Neural cell (in vitro differentiated cells): ENCODE data around the gene WNT3A. TPM values are rescaled to one million over a fixed set of nuclear protein-coding genes. Genes with fewer than 3 reads are reported as not detected.

ENCODE experiments used
- H2AFZ ChIP-seq: fragments of 200-600, 300-800 bp; sonication (generic), shearing (Covaris generic); 2 replicates; pipeline ENCODE4 v1.6.0; 2014; ENCODE audit warnings: low read depth, mild to moderate bottlenecking, antibody characterized with exemption, low read length, moderate library complexity
- H3F3A ChIP-seq: fragments of 200-600 bp; shearing (Covaris generic); 2 replicates; pipeline ENCODE4 v1.6.1; 2016; ENCODE audit warnings: mild to moderate bottlenecking, moderate library complexity, mixed read lengths, antibody characterized with exemption, low read length; ENCODE audit not compliant: insufficient read depth, poor library complexity, severe bottlenecking
- H3K27ac ChIP-seq: fragments of 200-600, 300-800 bp; sonication (generic), shearing (Covaris generic); 2 replicates; pipeline ENCODE4 v1.5.1; 2014; ENCODE audit warnings: mild to moderate bottlenecking, low read length, moderate library complexity
- H3K27me3 ChIP-seq: fragments of 300-800, 200-600 bp; sonication (generic), shearing (Covaris generic); 2 replicates; pipeline ENCODE4 v1.6.0; 2014; ENCODE audit warnings: mild to moderate bottlenecking, low read depth, low read length, moderate library complexity; ENCODE audit not compliant: insufficient read depth
- H3K36me3 ChIP-seq: fragments of 300-800, 200-600 bp; sonication (generic), shearing (Covaris generic); 2 replicates; pipeline ENCODE4 v1.5.1; 2014; ENCODE audit warnings: mild to moderate bottlenecking, antibody characterized with exemption, low read length, moderate library complexity; ENCODE audit not compliant: insufficient read depth
- H3K4me2 ChIP-seq: fragments of 300-800, 200-600 bp; sonication (generic), shearing (Covaris generic); 2 replicates; pipeline ENCODE4 v1.6.0; 2014; ENCODE audit warnings: mild to moderate bottlenecking, low read length
- H3K4me3 ChIP-seq: fragments of 300-800, 200-600 bp; sonication (generic), shearing (Covaris generic); 2 replicates; pipeline ENCODE4 v1.5.1; 2014; ENCODE audit warnings: mild to moderate bottlenecking, low read length, moderate library complexity
- H3K79me2 ChIP-seq: fragments of 200-600 bp; shearing (Covaris generic); replicated peaks from 2 replicates; pipeline ENCODE4 v1.6.0; 2014; ENCODE audit warnings: mild to moderate bottlenecking, low read length, moderate library complexity; ENCODE audit not compliant: insufficient read depth
- H3K9ac ChIP-seq: fragments of 300-800, 200-600 bp; sonication (generic), shearing (Covaris generic); 2 replicates; pipeline ENCODE4 v1.6.1; 2016; ENCODE audit warnings: mild to moderate bottlenecking, low read length, mixed read lengths
- H3K9me2 ChIP-seq: fragments of 200-600 bp; shearing (Covaris generic); 2 replicates; pipeline ENCODE4 v1.6.1; 2016; ENCODE audit warnings: mild to moderate bottlenecking, low read length, mixed read lengths; ENCODE audit not compliant: insufficient read depth
- H3K9me3 ChIP-seq: fragments of 200-600, 300-800 bp; sonication (generic), shearing (Covaris generic); 2 replicates; pipeline ENCODE4 v1.6.1; 2016; ENCODE audit warnings: mild to moderate bottlenecking, mixed run types, low read length, moderate library complexity, mixed read lengths
- H4K20me1 ChIP-seq: fragments of 200-600 bp; shearing (Covaris generic); 2 replicates; pipeline ENCODE4 v1.6.1; 2016; ENCODE audit warnings: mild to moderate bottlenecking, mixed run types; ENCODE audit not compliant: insufficient read depth
- EP300 ChIP-seq: fragments of 450-650 bp; conservative IDR thresholded peaks from 2 replicates; pipeline ENCODE4 v1.6.1; 2014; ENCODE audit warnings: antibody characterized with exemption, mild to moderate bottlenecking, moderate library complexity; ENCODE audit not compliant: poor library complexity, severe bottlenecking
- EZH2 ChIP-seq: fragments of 200-600, 300-800 bp; shearing (Covaris generic), sonication (generic); IDR thresholded peaks from 2 replicates; pipeline ENCODE4 v1.6.1; 2014; ENCODE audit warnings: antibody characterized with exemption, low read length, borderline replicate concordance, mild to moderate bottlenecking; ENCODE audit not compliant: insufficient read depth, poor library complexity, severe bottlenecking
- MXI1 ChIP-seq: fragments of 450-650 bp; conservative IDR thresholded peaks from 2 replicates; pipeline ENCODE4 v1.6.1; 2014; ENCODE audit warnings: antibody characterized with exemption, mild to moderate bottlenecking; ENCODE audit not compliant: poor library complexity, severe bottlenecking
- POLR2AphosphoS5 ChIP-seq: IDR thresholded peaks from 2 replicates; pipeline ENCODE4 v1.6.1; 2012
- RAD21 ChIP-seq: fragments of 450-650 bp; conservative IDR thresholded peaks from 2 replicates; pipeline ENCODE4 v1.6.1; 2014; ENCODE audit warnings: antibody characterized with exemption, mild to moderate bottlenecking, moderate library complexity
- REST ChIP-seq: IDR thresholded peaks from 2 replicates; pipeline ENCODE4 v1.6.1; 2012; ENCODE audit warnings: borderline replicate concordance
- SMC3 ChIP-seq: fragments of 450-650 bp; conservative IDR thresholded peaks from 2 replicates; pipeline ENCODE4 v1.6.1; 2014; ENCODE audit warnings: antibody characterized with exemption, mild to moderate bottlenecking, moderate library complexity; ENCODE audit not compliant: poor library complexity
- TAF1 ChIP-seq: IDR thresholded peaks from 2 replicates; pipeline ENCODE4 v1.6.1; 2012; ENCODE audit warnings: low read depth
- polyA plus RNA-seq: library from polyadenylated mRNA; depleted of rRNA; stranded (reverse); fragments of >200 nt; gene quantifications from 2 replicates; pipeline ENCODE4 v1.2.3, GENCODE V29; 2014
- TF ChIP-seq, protein P1 (sequence below): fragments of 450-650 bp; IDR thresholded peaks from 2 replicates; pipeline ENCODE4 v1.5.1; 2014; ENCODE audit warnings: antibody characterized with exemption, mild to moderate bottlenecking, moderate library complexity; ENCODE audit not compliant: poor library complexity, severe bottlenecking

WNT3A gene
- polyA plus RNA-seq, 1 donor from 2014 or later: 0.14 TPM

DNA sequence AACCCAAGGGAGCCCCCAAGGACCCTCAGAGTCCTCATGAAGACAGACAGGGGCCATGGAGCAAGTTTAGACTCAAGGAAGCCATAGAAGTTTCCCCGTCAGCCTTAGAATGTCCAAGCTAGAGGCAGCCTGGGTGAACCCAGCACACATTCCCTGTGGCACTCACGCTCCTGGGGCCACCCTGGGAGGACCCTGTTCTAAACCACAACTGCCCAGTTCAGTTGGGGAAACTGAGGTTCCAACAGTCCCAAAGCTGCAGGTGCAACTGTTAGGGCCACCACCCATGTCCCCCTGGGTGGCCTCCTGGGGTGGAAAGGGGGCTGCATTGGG lies 9.3 kb downstream of the WNT3A start:
- no peaks in the 10 kb centered on the region for H3K36me3 ChIP-seq
- H3K9ac ChIP-seq: no peak overlapping the region
- H3K79me2 ChIP-seq: no peaks in the 10 kb centered on the region
- H2AFZ ChIP-seq: no peak overlapping the region
- H3K4me2 ChIP-seq: no peak overlapping the region
- H3K9me2 ChIP-seq: no peaks in the 10 kb centered on the region
- no peaks in the 10 kb centered on the region for H3K9me3 ChIP-seq
- no peak for TF ChIP-seq SMC3
- TF ChIP-seq, protein P1, sequence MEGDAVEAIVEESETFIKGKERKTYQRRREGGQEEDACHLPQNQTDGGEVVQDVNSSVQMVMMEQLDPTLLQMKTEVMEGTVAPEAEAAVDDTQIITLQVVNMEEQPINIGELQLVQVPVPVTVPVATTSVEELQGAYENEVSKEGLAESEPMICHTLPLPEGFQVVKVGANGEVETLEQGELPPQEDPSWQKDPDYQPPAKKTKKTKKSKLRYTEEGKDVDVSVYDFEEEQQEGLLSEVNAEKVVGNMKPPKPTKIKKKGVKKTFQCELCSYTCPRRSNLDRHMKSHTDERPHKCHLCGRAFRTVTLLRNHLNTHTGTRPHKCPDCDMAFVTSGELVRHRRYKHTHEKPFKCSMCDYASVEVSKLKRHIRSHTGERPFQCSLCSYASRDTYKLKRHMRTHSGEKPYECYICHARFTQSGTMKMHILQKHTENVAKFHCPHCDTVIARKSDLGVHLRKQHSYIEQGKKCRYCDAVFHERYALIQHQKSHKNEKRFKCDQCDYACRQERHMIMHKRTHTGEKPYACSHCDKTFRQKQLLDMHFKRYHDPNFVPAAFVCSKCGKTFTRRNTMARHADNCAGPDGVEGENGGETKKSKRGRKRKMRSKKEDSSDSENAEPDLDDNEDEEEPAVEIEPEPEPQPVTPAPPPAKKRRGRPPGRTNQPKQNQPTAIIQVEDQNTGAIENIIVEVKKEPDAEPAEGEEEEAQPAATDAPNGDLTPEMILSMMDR: no peak
- TF ChIP-seq EZH2: no peak
- no peak for TF ChIP-seq POLR2AphosphoS5
- no peak for TF ChIP-seq MXI1
- no peak for TF ChIP-seq RAD21
- no peak for TF ChIP-seq REST
- no peak for TF ChIP-seq TAF1
- TF ChIP-seq EP300: no peak
- H3F3A ChIP-seq: no peaks in the 10 kb centered on the region
- no peak overlapping the region for H3K27ac ChIP-seq
- H3K4me3 ChIP-seq: no peak overlapping the region
- no peaks in the 10 kb centered on the region for H3K27me3 ChIP-seq
- H4K20me1 ChIP-seq: no peaks in the 10 kb centered on the region

DNA sequence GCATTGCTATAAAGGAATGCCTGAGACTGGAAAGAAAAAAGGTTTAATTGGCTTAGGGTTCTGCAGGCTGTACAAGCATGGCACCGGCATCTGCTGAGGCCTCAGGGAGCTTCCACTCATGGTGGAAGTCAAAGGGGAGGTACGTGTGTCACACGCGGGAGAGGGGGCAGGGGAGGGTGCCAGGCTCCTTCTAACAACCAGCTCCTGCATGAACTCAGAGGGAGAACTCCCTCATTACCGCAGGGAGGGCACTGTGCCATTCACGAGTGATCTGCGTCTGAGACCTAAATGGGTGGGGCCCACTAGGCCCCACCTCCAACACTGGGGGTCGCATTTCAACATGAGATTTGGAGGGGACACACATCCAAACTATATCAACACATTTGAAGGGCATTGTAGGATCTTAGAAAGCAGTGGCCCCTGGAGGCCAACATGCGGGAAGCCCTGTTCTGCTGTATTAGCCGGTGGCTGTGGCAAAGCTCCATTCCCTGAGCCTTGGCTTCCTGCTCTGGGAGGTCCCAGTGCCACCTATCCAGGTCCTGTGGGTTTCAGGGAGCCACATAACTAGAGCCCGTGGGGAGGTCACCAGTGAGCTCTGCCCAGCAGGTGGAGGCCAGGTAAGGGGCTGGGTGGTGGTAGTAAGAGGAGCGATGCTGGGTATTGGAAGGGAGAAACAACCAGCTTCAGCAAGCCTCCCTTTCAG lies 10.0 kb downstream of the WNT3A start:
- Histone ChIP-seq H4K20me1 (no peaks in the 10 kb centered on the region), H3K4me2 (no peak overlapping the region), H3K9me3 (no peaks in the 10 kb centered on the region), H3K27ac (no peak overlapping the region), H3K79me2 (no peaks in the 10 kb centered on the region), H3K4me3 (no peak overlapping the region), H3K27me3 (no peaks in the 10 kb centered on the region), H2AFZ (no peak overlapping the region), H3K9me2 (no peaks in the 10 kb centered on the region), H3K9ac (no peak overlapping the region), H3K36me3 (no peaks in the 10 kb centered on the region), H3F3A (no peaks in the 10 kb centered on the region)
- TF ChIP-seq RAD21 (no peak), EP300 (no peak), MXI1 (no peak), SMC3 (no peak), TAF1 (no peak), EZH2 (no peak)
- TF ChIP-seq, protein P1: no peak
